Measurements from ENCODE around the gene NECAB3. TPM values are rescaled to one million over a fixed set of nuclear protein-coding genes. Genes with fewer than 3 reads are reported as not detected.
A peak's percentile ranks its signal among the peaks of the same experiment; 100 is the strongest.

Gene NECAB3
- total RNA-seq, 1 donor from 2014 or later: 19.5 TPM

GRCh38 chr20:33666293-33667244, 7.7 kb downstream of the NECAB3 start, which contains the start of gene ACTL10:
ACTL10 (plus strand) TSS chr20:33666943; CDS start chr20:33667498, 555 bp downstream.
- Mint-ChIP-seq H3K9me3 (ENCODE audit: unreplicated experiment) (no peaks in the 10 kb centered on the region), H3K4me3 (ENCODE audit: unreplicated experiment) (peak within 1 kb of the TSS; percentile 87), H3K4me1 (ENCODE audit: low read depth, unreplicated experiment) (peaks cover 25% of the 10 kb centered on the region), H3K36me3 (ENCODE audit: low read depth, unreplicated experiment) (peaks cover 18% of the 10 kb centered on the region), H3K27me3 (ENCODE audit: low read depth, unreplicated experiment) (peaks cover 2% of the 10 kb centered on the region), H3K27ac (ENCODE audit: unreplicated experiment) (peak within 1 kb of the TSS; percentile 69)
- no peak for TF ChIP-seq EZH2 (IDR thresholded peaks at IDR 0.05; ENCODE audit: insufficient read depth, low read length)
- no peak for TF ChIP-seq CTCF (IDR thresholded peaks at IDR 0.05; ENCODE audit: insufficient read depth, low read depth, low read length)
- Histone ChIP-seq H2AFZ (ENCODE audit: low read depth, low read length) (peak within 1 kb of the TSS; percentile 86), H3K4me3 (ENCODE audit: insufficient read depth, low read depth, low read length) (peak within 1 kb of the TSS; percentile 62), H3K9ac (ENCODE audit: low read length) (peak within 1 kb of the TSS; percentile 58), H3K79me2 (ENCODE audit: insufficient read depth, low read length) (no peaks in the 10 kb centered on the region), H4K20me1 (ENCODE audit: insufficient read depth, low read length) (peaks cover 30% of the 10 kb centered on the region), H3K27ac (ENCODE audit: low read depth, low read length) (peak within 1 kb of the TSS; percentile 33), H3K36me3 (ENCODE audit: insufficient read depth, low read length) (no peaks in the 10 kb centered on the region), H3K9me3 (ENCODE audit: insufficient read depth, low read depth, low read length) (no peaks in the 10 kb centered on the region), H3K27me3 (ENCODE audit: insufficient read depth, low read length) (no peaks in the 10 kb centered on the region), H3K4me2 (ENCODE audit: low read length) (peak within 1 kb of the TSS; percentile 94), H3K4me1 (ENCODE audit: insufficient read depth, low read length) (peaks cover 34% of the 10 kb centered on the region)
- DNase-seq (ENCODE audit: low read depth) (peak; percentile 90), FAIRE-seq (no peak)

DNA sequence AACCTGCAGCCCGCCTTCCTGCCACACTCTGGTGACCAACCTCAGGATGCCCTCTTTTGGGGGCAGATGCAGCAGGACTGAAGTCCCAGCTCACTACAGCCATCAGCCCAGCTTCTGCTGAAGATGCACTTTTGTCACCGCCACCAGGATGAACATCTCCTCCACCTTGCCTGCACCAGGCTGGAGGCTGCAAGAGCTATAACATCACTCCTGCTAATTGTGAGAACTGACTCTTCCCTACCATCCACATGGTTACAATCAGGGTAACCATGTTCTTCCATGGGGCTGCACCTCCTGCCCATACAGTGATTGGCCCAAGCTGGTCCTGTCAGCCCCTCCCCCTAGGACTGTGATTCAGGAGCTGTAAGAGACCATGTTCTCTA, 9.5 kb downstream of the NECAB3 start:
- Mint-ChIP-seq H3K4me1 (ENCODE audit: low read depth, unreplicated experiment) (peaks cover 21% of the 10 kb centered on the region), H3K36me3 (ENCODE audit: low read depth, unreplicated experiment) (peaks cover 8% of the 10 kb centered on the region), H3K27ac (ENCODE audit: unreplicated experiment) (peak overlapping the region; percentile 5), H3K9me3 (ENCODE audit: unreplicated experiment) (no peaks in the 10 kb centered on the region), H3K4me3 (ENCODE audit: unreplicated experiment) (peak overlapping the region; percentile 80), H3K27me3 (ENCODE audit: low read depth, unreplicated experiment) (no peaks in the 10 kb centered on the region)
- H2AFZ ChIP-seq (ENCODE audit: low read depth, low read length): no peak overlapping the region
- H3K9ac ChIP-seq (ENCODE audit: low read length): no peak overlapping the region
- H3K4me2 ChIP-seq (ENCODE audit: low read length): peak overlapping the region; percentile 91
- peaks cover 24% of the 10 kb centered on the region for H3K4me1 ChIP-seq (ENCODE audit: insufficient read depth, low read length)
- no peak overlapping the region for H3K4me3 ChIP-seq (ENCODE audit: insufficient read depth, low read depth, low read length)
- no peaks in the 10 kb centered on the region for H3K9me3 ChIP-seq (ENCODE audit: insufficient read depth, low read depth, low read length)
- no peak overlapping the region for H3K27ac ChIP-seq (ENCODE audit: low read depth, low read length)
- FAIRE-seq: no peak
- DNase-seq (ENCODE audit: low read depth): no peak
- H4K20me1 ChIP-seq (ENCODE audit: insufficient read depth, low read length): peaks cover 18% of the 10 kb centered on the region
- H3K36me3 ChIP-seq (ENCODE audit: insufficient read depth, low read length): no peaks in the 10 kb centered on the region
- H3K27me3 ChIP-seq (ENCODE audit: insufficient read depth, low read length): no peaks in the 10 kb centered on the region
- H3K79me2 ChIP-seq (ENCODE audit: insufficient read depth, low read length): no peaks in the 10 kb centered on the region
- TF ChIP-seq CTCF (IDR thresholded peaks at IDR 0.05; ENCODE audit: insufficient read depth, low read depth, low read length) (no peak), EZH2 (IDR thresholded peaks at IDR 0.05; ENCODE audit: insufficient read depth, low read length) (no peak)
